Testis (tissue), 2 donors: ENCODE measurements around the gene SNAPC2.

Source experiments
- POLR2A ChIP-seq: fragments of 450-650 bp; IDR thresholded peaks from one replicate; pipeline ENCODE4 v1.6.1; 2017; ENCODE audit warnings: antibody characterized with exemption, mild to moderate bottlenecking, moderate library complexity
- TF ChIP-seq, protein P1 (sequence below), 3 experiments: fragments of 450-650 bp in 2 of 3; fragments of 200-600 bp in 1 of 3; sonication (generic) in 1 of 3; IDR thresholded peaks; one replicate each; pipeline ENCODE4 v1.5.1; 2016 to 2019; ENCODE audit warnings: antibody characterized with exemption in 3 of 3, mild to moderate bottlenecking in 2 of 3, moderate library complexity in 1 of 3

DNA sequence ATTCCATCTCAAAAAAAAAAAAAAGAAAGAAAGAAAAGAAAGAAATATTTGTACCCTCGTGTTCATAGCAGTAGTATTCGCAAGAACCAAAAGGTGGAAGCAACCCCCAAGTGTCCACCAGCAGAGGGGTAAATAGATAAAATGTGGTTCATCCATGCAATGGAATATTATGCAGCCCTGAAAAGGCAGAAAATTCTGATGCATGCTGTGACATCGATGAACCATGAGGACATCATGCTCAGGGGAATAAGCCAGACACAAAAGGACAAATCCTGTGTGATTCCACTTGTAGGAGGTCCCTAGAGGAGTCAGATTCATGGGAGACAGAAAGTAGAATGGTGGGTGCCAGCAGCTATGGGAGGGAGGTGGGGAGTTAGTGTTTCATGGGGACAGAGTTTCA is 38.2 kb upstream of the SNAPC2 start:
- TF ChIP-seq, protein P1, sequence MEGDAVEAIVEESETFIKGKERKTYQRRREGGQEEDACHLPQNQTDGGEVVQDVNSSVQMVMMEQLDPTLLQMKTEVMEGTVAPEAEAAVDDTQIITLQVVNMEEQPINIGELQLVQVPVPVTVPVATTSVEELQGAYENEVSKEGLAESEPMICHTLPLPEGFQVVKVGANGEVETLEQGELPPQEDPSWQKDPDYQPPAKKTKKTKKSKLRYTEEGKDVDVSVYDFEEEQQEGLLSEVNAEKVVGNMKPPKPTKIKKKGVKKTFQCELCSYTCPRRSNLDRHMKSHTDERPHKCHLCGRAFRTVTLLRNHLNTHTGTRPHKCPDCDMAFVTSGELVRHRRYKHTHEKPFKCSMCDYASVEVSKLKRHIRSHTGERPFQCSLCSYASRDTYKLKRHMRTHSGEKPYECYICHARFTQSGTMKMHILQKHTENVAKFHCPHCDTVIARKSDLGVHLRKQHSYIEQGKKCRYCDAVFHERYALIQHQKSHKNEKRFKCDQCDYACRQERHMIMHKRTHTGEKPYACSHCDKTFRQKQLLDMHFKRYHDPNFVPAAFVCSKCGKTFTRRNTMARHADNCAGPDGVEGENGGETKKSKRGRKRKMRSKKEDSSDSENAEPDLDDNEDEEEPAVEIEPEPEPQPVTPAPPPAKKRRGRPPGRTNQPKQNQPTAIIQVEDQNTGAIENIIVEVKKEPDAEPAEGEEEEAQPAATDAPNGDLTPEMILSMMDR (IDR thresholded peaks at IDR 0.05), result no peak
- no peak for TF ChIP-seq POLR2A
